Hepatocyte (in vitro differentiated cells): ENCODE results near the gene CCDC142. TPM values are rescaled to one million over a fixed set of nuclear protein-coding genes. Genes with fewer than 3 reads are reported as not detected.

Experiments used
- DNase-seq: peaks from one replicate; pipeline ENCODE4 v3.0.0-alpha.2; 2016; ENCODE audit warnings: low spot score
- H2AFZ ChIP-seq: fragments of 200-600 bp; sonication (generic); 2 replicates; pipeline ENCODE4 v1.6.0; 2016; ENCODE audit warnings: antibody characterized with exemption, mild to moderate bottlenecking
- H3K27ac ChIP-seq: fragments of 200-600 bp; sonication (generic); 2 replicates; pipeline ENCODE4 v1.5.1; 2016; ENCODE audit warnings: mild to moderate bottlenecking
- H3K27me3 ChIP-seq: fragments of 200-600 bp; sonication (generic); 2 replicates; pipeline ENCODE4 v1.6.1; 2016
- H3K36me3 ChIP-seq: fragments of 200-600 bp; sonication (generic); replicated peaks from 2 replicates; pipeline ENCODE4 v1.5.1; 2016; ENCODE audit warnings: low read depth; ENCODE audit not compliant: insufficient read depth
- H3K4me1 ChIP-seq: fragments of 200-600 bp; sonication (generic); 2 replicates; pipeline ENCODE4 v1.5.1; 2016; ENCODE audit warnings: mild to moderate bottlenecking, moderate library complexity; ENCODE audit not compliant: insufficient read depth
- H3K4me2 ChIP-seq: fragments of 200-600 bp; sonication (generic); 2 replicates; pipeline ENCODE4 v1.6.0; 2016
- H3K4me3 ChIP-seq: fragments of 200-600 bp; sonication (generic); 2 replicates; pipeline ENCODE4 v1.5.1; 2016; ENCODE audit warnings: mild to moderate bottlenecking
- H3K79me2 ChIP-seq: fragments of 200-600 bp; sonication (generic); 2 replicates; pipeline ENCODE4 v1.6.0; 2017; ENCODE audit warnings: mild to moderate bottlenecking
- H3K9me2 ChIP-seq: fragments of 200-600 bp; sonication (generic); replicated peaks from 2 replicates; pipeline ENCODE4 v1.6.0; 2017; ENCODE audit warnings: mild to moderate bottlenecking; ENCODE audit not compliant: insufficient read depth
- H3K9me3 ChIP-seq: fragments of 200-600 bp; sonication (generic); 2 replicates; pipeline ENCODE4 v1.5.1; 2016; ENCODE audit warnings: low read depth, mild to moderate bottlenecking
- H4K20me1 ChIP-seq: fragments of 200-600 bp; sonication (generic); 2 replicates; pipeline ENCODE4 v1.6.0; 2016; ENCODE audit warnings: mild to moderate bottlenecking; ENCODE audit not compliant: insufficient read depth, poor library complexity, severe bottlenecking
- CTCF ChIP-seq: fragments of 200-600 bp; sonication (generic); IDR thresholded peaks from 2 replicates; pipeline ENCODE4 v1.5.1; 2016; ENCODE audit warnings: antibody characterized with exemption, mild to moderate bottlenecking; ENCODE audit not compliant: poor library complexity
- EZH2 ChIP-seq: fragments of 200-600 bp; sonication (generic); IDR thresholded peaks from 2 replicates; pipeline ENCODE4 v1.6.1; 2016; ENCODE audit warnings: antibody characterized with exemption, mild to moderate bottlenecking, borderline replicate concordance
- EZH2phosphoT487 ChIP-seq: fragments of 200-600 bp; sonication (generic); IDR thresholded peaks from one replicate; pipeline ENCODE4 v1.6.1; 2018; ENCODE audit warnings: antibody characterized with exemption, mild to moderate bottlenecking, low read depth, moderate library complexity; ENCODE audit not compliant: unreplicated experiment, severe bottlenecking
- WGBS: methylation state at CpG from one replicate; pipeline ENCODE4 v1.1.6; 2016; ENCODE audit warnings: low lambda C conversion rate; ENCODE audit errors: missing lambda C conversion rate; 5-methylcytosine and 5-hydroxymethylcytosine counted together
- polyA plus RNA-seq: library from polyadenylated mRNA; unstranded; fragments of >200 nt; fragmentation: Nextera tagmentation; extraction: Ambion mirVana; gene quantifications from 2 replicates; pipeline ENCODE4 v1.2.1, GENCODE V29; 2016
- total RNA-seq: library from RNA; depleted of rRNA; stranded (reverse); fragments of >200 nt; gene quantifications from 2 replicates; pipeline ENCODE4 v1.2.3, GENCODE V29; 2014

The CCDC142 gene
- total and polyA plus RNA-seq, 2 experiments from 2014 or later, result 11.6 to 16.6 TPM

- peak overlapping the region; percentile 82 for H3K4me2 ChIP-seq
- no peaks in the 10 kb centered on the region for H3K36me3 ChIP-seq
- 7% methylated on average over 10 of the region's 10 CpGs for WGBS
- H3K9me3 ChIP-seq, result no peaks in the 10 kb centered on the region
- no peaks in the 10 kb centered on the region for H3K27me3 ChIP-seq
- peak overlapping the region; percentile 44 for H3K4me3 ChIP-seq
- H2AFZ ChIP-seq, result peak overlapping the region; percentile 41
- H3K79me2 ChIP-seq, result peaks cover 37% of the 10 kb centered on the region
- H3K4me1 ChIP-seq, result peaks cover 18% of the 10 kb centered on the region
- peak overlapping the region; percentile 65 for H3K27ac ChIP-seq
- H3K9me2 ChIP-seq, result no peaks in the 10 kb centered on the region
- H4K20me1 ChIP-seq, result no peaks in the 10 kb centered on the region
- TF ChIP-seq EZH2phosphoT487, result no peak
- no peak for TF ChIP-seq EZH2
- no peak for TF ChIP-seq CTCF
- no peak for DNase-seq
Measured at GRCh38 chr2:74458938-74459363, 23.8 kb downstream of the CCDC142 start.

GRCh38 chr2:74458132-74458937 lies 24.5 kb downstream of the CCDC142 start, which contains the start of gene WBP1:
WBP1 (plus strand) TSS chr2:74458438; CDS start chr2:74458603, 165 bp downstream.
- DNase-seq, result peak; percentile 99
- peaks cover 34% of the 10 kb centered on the region for H3K79me2 ChIP-seq
- H3K27me3 ChIP-seq, result no peaks in the 10 kb centered on the region
- H3K4me2 ChIP-seq, result peak within 1 kb of the TSS; percentile 82
- H2AFZ ChIP-seq, result peak within 1 kb of the TSS; percentile 41
- H3K4me3 ChIP-seq, result peak within 1 kb of the TSS; percentile 44
- no peaks in the 10 kb centered on the region for H3K9me3 ChIP-seq
- no peaks in the 10 kb centered on the region for H3K36me3 ChIP-seq
- H3K4me1 ChIP-seq, result peaks cover 15% of the 10 kb centered on the region
- TF ChIP-seq EZH2 (no peak), EZH2phosphoT487 (no peak), CTCF (no peak)
- H3K27ac ChIP-seq, result peak within 1 kb of the TSS; percentile 95
- no peaks in the 10 kb centered on the region for H4K20me1 ChIP-seq
- no peaks in the 10 kb centered on the region for H3K9me2 ChIP-seq
- WGBS, result 1% methylated on average over 31 of the region's 38 CpGs

- peak overlapping the region; percentile 23 for H3K4me3 ChIP-seq
- no peaks in the 10 kb centered on the region for H4K20me1 ChIP-seq
- H3K4me1 ChIP-seq, result peaks cover 15% of the 10 kb centered on the region
- H3K27ac ChIP-seq, result peak overlapping the region; percentile 95
- peaks cover 31% of the 10 kb centered on the region for H3K79me2 ChIP-seq
- H3K27me3 ChIP-seq, result no peaks in the 10 kb centered on the region
- TF ChIP-seq EZH2phosphoT487, result no peak
- no peak for TF ChIP-seq CTCF
- no peak for TF ChIP-seq EZH2
- 2% methylated on average over 33 of the region's 46 CpGs for WGBS
- no peaks in the 10 kb centered on the region for H3K9me3 ChIP-seq
- H3K36me3 ChIP-seq, result no peaks in the 10 kb centered on the region
- no peaks in the 10 kb centered on the region for H3K9me2 ChIP-seq
- DNase-seq, result peak; percentile 91
- H2AFZ ChIP-seq, result peak overlapping the region; percentile 36
- H3K4me2 ChIP-seq, result peak overlapping the region; percentile 82
Measured at GRCh38 chr2:74457549-74458131, 25.2 kb downstream of the CCDC142 start.
